Stimulated activated CD4-positive, alpha-beta T cell treated with anti-CD3 and anti-CD28 coated beads, Interleukin-12 subunit alpha, Interleukin-12 subunit beta, amount 100 ng/mL, for 48 hours (primary cell): ENCODE measurements around the gene GAS7.
"Not testable (repeated sequence)": the region's sequence is repeated elsewhere in the genome, so short reads cannot be mapped to it uniquely, and the experiment has no call there.

Experiments used
- DNase-seq, 3 donors: peaks; one replicate each; pipeline ENCODE4 v3.0.0-alpha.2; 2020; ENCODE audit warnings: low read depth in 2 of 3, low spot score in 1 of 3

The GAS7 gene

GRCh38 chr17:10031127-10031526 lies 167.3 kb downstream of the GAS7 start:
- no peak for DNase-seq

- DNase-seq = no peak
These were observed 169.3 kb downstream of the GAS7 start for GRCh38 chr17:10029129-10029528.

GRCh38 chr17:10025976-10026901 lies 172.2 kb downstream of the GAS7 start:
- no peak for DNase-seq

- no peak for DNase-seq
These were observed 173.2 kb downstream of the GAS7 start for GRCh38 chr17:10025224-10025623.

- DNase-seq = no peak
These were observed 176.0 kb downstream of the GAS7 start for GRCh38 chr17:10022416-10022815.

- no peak for DNase-seq
These were observed 177.0 kb downstream of the GAS7 start for GRCh38 chr17:10021272-10021984.

GRCh38 chr17:10019941-10020451 lies 178.4 kb downstream of the GAS7 start:
- DNase-seq = no peak

GRCh38 chr17:10018461-10018891 lies 179.9 kb downstream of the GAS7 start:
- no peak for DNase-seq

GRCh38 chr17:10016958-10017570 lies 181.3 kb downstream of the GAS7 start:
- DNase-seq = not testable (repeated sequence)

GRCh38 chr17:10013365-10014112 lies 184.9 kb downstream of the GAS7 start:
- DNase-seq = no peak

GRCh38 chr17:10010752-10011151 lies 187.7 kb downstream of the GAS7 start:
- DNase-seq = no peak

GRCh38 chr17:10003705-10004104 lies 194.7 kb downstream of the GAS7 start:
- no peak for DNase-seq

- not testable (repeated sequence) for DNase-seq
These were observed 195.6 kb downstream of the GAS7 start for GRCh38 chr17:10002567-10003360.

GRCh38 chr17:10001306-10001873 lies 197.0 kb downstream of the GAS7 start:
- DNase-seq = no peak

- no peak for DNase-seq
These were observed 198.3 kb downstream of the GAS7 start for GRCh38 chr17:9999919-10000695.

- DNase-seq = no peak
These were observed 200.3 kb downstream of the GAS7 start for GRCh38 chr17:9998060-9998459.

GRCh38 chr17:9994761-9995160 lies 203.6 kb downstream of the GAS7 start:
- no peak for DNase-seq

GRCh38 chr17:9991796-9992195 lies 206.6 kb downstream of the GAS7 start:
- DNase-seq = no peak

GRCh38 chr17:9991351-9991750 lies 207.1 kb downstream of the GAS7 start:
- DNase-seq = no peak
